ENCODE results near the gene FNDC11.

DNA sequence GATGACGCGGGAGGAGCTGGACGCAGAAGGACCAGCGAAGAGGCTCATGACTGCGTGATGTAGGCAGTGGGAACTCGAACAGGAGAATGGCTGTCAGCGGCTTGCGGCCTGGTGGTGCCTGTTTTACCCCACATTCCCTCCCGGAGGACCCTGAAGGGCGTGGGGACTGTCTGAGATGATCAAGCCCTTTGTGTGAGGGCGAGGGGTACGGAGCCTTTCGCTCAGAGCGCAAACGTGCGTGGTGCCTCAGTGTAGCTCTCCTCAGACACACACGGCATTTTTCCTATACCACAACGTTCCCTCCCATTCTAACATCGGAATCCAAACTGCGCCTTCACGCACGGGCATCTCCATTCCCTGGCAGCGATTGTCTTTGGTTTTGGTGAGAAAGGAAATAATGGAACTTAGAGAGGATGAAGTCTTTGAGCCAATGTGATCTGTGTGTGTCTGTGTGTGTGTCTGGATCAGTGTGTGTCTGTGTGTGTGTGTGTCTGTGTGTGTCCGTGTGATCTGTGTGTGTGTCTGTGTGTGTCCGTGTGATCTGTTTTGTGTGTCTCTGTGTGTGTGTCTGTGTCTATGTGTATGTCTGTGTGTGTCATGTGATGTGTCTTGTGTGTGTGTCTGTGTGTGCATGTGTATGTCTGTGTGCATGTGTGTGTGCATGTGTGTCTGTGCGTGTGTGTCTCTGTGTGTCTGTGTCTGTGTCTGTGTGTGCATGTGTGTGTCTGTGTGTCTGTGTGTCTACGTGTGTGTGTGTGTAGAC lies 22.1 kb upstream of the FNDC11 start:
- no peak for TF ChIP-seq POLR2A (IDR thresholded peaks at IDR 0.05)
- TF ChIP-seq, protein P1, sequence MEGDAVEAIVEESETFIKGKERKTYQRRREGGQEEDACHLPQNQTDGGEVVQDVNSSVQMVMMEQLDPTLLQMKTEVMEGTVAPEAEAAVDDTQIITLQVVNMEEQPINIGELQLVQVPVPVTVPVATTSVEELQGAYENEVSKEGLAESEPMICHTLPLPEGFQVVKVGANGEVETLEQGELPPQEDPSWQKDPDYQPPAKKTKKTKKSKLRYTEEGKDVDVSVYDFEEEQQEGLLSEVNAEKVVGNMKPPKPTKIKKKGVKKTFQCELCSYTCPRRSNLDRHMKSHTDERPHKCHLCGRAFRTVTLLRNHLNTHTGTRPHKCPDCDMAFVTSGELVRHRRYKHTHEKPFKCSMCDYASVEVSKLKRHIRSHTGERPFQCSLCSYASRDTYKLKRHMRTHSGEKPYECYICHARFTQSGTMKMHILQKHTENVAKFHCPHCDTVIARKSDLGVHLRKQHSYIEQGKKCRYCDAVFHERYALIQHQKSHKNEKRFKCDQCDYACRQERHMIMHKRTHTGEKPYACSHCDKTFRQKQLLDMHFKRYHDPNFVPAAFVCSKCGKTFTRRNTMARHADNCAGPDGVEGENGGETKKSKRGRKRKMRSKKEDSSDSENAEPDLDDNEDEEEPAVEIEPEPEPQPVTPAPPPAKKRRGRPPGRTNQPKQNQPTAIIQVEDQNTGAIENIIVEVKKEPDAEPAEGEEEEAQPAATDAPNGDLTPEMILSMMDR (IDR thresholded peaks at IDR 0.05), result no peak
